HG03442 (cell line): Measurements from ENCODE around the gene ANO6.

ENCODE experiments used
- ATAC-seq: cut with Tn5 transposase; IDR thresholded peaks from one replicate; pipeline ENCODE4 v1.9.1; 2021; ENCODE audit warnings: mild to moderate bottlenecking, moderate library complexity; ENCODE audit not compliant: unreplicated experiment

The ANO6 gene

GRCh38 chr12:45431126-45431525 is 215.2 kb downstream of the ANO6 start:
- no peak for ATAC-seq

GRCh38 chr12:45432710-45433109 is 216.8 kb downstream of the ANO6 start:
- no peak for ATAC-seq

- no peak for ATAC-seq
Measured at GRCh38 chr12:45433441-45433868, 217.6 kb downstream of the ANO6 start.

- no peak for ATAC-seq
Measured at GRCh38 chr12:45434094-45434493, 218.2 kb downstream of the ANO6 start.

GRCh38 chr12:45435945-45436710 is 220.2 kb downstream of the ANO6 start:
- no peak for ATAC-seq

- no peak for ATAC-seq
Measured at GRCh38 chr12:45439039-45439438, 223.1 kb downstream of the ANO6 start.

GRCh38 chr12:45446013-45446412 is 230.1 kb downstream of the ANO6 start:
- no peak for ATAC-seq

- no peak for ATAC-seq
Measured at GRCh38 chr12:45458238-45458637, 242.3 kb downstream of the ANO6 start.

- no peak for ATAC-seq
Measured at GRCh38 chr12:45458854-45459807, 243.2 kb downstream of the ANO6 start.

GRCh38 chr12:45462506-45462905 is 246.6 kb downstream of the ANO6 start:
- no peak for ATAC-seq

- ATAC-seq, result no peak
Measured at GRCh38 chr12:45464699-45465098, 248.8 kb downstream of the ANO6 start.

GRCh38 chr12:45468751-45469615 is 253.1 kb downstream of the ANO6 start:
- ATAC-seq, result no peak

GRCh38 chr12:45469902-45470301 is 254.0 kb downstream of the ANO6 start:
- ATAC-seq, result no peak

GRCh38 chr12:45473636-45474035 is 257.7 kb downstream of the ANO6 start:
- ATAC-seq, result no peak

GRCh38 chr12:45475594-45475993 is 259.7 kb downstream of the ANO6 start:
- ATAC-seq, result no peak

- no peak for ATAC-seq
Measured at GRCh38 chr12:45477526-45477925, 261.6 kb downstream of the ANO6 start.

GRCh38 chr12:45478931-45479330 is 263.0 kb downstream of the ANO6 start:
- no peak for ATAC-seq

- no peak for ATAC-seq
Measured at GRCh38 chr12:45481746-45482145, 265.9 kb downstream of the ANO6 start.

GRCh38 chr12:45483571-45483970 is 267.7 kb downstream of the ANO6 start:
- ATAC-seq, result no peak
